WTC11 (cell line): Measurements from ENCODE around the gene UBE2M. TPM values are rescaled to one million over a fixed set of nuclear protein-coding genes. Genes with fewer than 3 reads are reported as not detected.

Experiments
- ATAC-seq: fragments of 200-7000 bp; cut with Tn5 transposase; 2 replicates; pipeline ENCODE4 v1.10.0; 2021; ENCODE audit warnings: mild to moderate bottlenecking, moderate library complexity
- CTCF ChIA-PET: fragments of 300-600 bp; sonication (Branson Sonifier 250); formaldehyde crosslinking; loops from one replicate; lab custom pipeline; 2021; ENCODE audit warnings: antibody characterized with exemption; lab: Charles Lee
- POLR2A ChIA-PET: fragments of 350-600 bp; sonication (Branson Sonifier 250); formaldehyde crosslinking; loops from one replicate; lab custom pipeline; 2021; ENCODE audit warnings: antibody characterized with exemption; lab: Charles Lee
- DNase-seq: peaks from one replicate; pipeline ENCODE4 v3.0.0; 2021; ENCODE audit warnings: low spot score
- H3K27ac Mint-ChIP-seq: 2 replicates; pipeline ENCODE4 v1.8.0; 2021; ENCODE audit warnings: mixed read lengths
- H3K27me3 Mint-ChIP-seq: 2 replicates; pipeline ENCODE4 v1.8.0; 2021; ENCODE audit warnings: low read depth, mild to moderate bottlenecking, moderate library complexity, mixed read lengths
- H3K36me3 Mint-ChIP-seq: 2 replicates; pipeline ENCODE4 v1.8.0; 2021; ENCODE audit warnings: mixed read lengths
- H3K4me1 Mint-ChIP-seq: 2 replicates; pipeline ENCODE4 v1.8.0; 2022; ENCODE audit warnings: mixed read lengths
- H3K4me3 Mint-ChIP-seq: 2 replicates; pipeline ENCODE4 v1.8.0; 2021; ENCODE audit warnings: mild to moderate bottlenecking, moderate library complexity, mixed read lengths
- H3K9me3 Mint-ChIP-seq: 2 replicates; pipeline ENCODE4 v1.8.0; 2021; ENCODE audit warnings: mixed read lengths
- ATF2 ChIP-seq: sonication (generic); formaldehyde crosslinking; IDR thresholded peaks from 2 replicates; pipeline ENCODE4 v1.8.1; 2022; ENCODE audit warnings: low read depth, missing genetic modification reagents, borderline replicate concordance
- CREB1 ChIP-seq: sonication (generic); formaldehyde crosslinking; IDR thresholded peaks from 2 replicates; pipeline ENCODE4 v1.8.0; 2023; ENCODE audit warnings: mild to moderate bottlenecking, missing genetic modification reagents
- FOXJ3 ChIP-seq: sonication (generic); formaldehyde crosslinking; IDR thresholded peaks from 2 replicates; pipeline ENCODE4 v1.9.0; 2021; ENCODE audit warnings: missing genetic modification reagents, mild to moderate bottlenecking, borderline replicate concordance
- FOXP1 ChIP-seq: sonication (generic); formaldehyde crosslinking; IDR thresholded peaks from 2 replicates; pipeline ENCODE4 v1.8.0; 2022; ENCODE audit warnings: missing genetic modification reagents, mild to moderate bottlenecking, moderate library complexity, borderline replicate concordance
- HMGA2 ChIP-seq: fragments of 250-450 bp; sonication (Bioruptor Pico); IDR thresholded peaks from 2 replicates; pipeline ENCODE4 v1.4.0; 2021; ENCODE audit warnings: mild to moderate bottlenecking, moderate library complexity
- HMGXB4 ChIP-seq: sonication (generic); formaldehyde crosslinking; IDR thresholded peaks from 2 replicates; pipeline ENCODE4 v1.8.1; 2023; ENCODE audit warnings: mild to moderate bottlenecking, moderate library complexity, missing genetic modification reagents
- MAX ChIP-seq: sonication (generic); formaldehyde crosslinking; IDR thresholded peaks from 2 replicates; pipeline ENCODE4 v1.8.0; 2022; ENCODE audit warnings: mild to moderate bottlenecking, missing genetic modification reagents
- NFATC4 ChIP-seq: fragments of 250-450 bp; sonication (Bioruptor Pico); IDR thresholded peaks from 2 replicates; pipeline ENCODE4 v1.9.0; 2021; ENCODE audit warnings: mild to moderate bottlenecking
- NFYB ChIP-seq: sonication (generic); formaldehyde crosslinking; conservative IDR thresholded peaks from 2 replicates; pipeline ENCODE4 v1.8.0; 2022; ENCODE audit warnings: low read depth, missing genetic modification reagents
- RORB ChIP-seq: fragments of 250-450 bp; sonication (Bioruptor Pico); IDR thresholded peaks from 2 replicates; pipeline ENCODE4 v1.9.0; 2021; ENCODE audit warnings: mild to moderate bottlenecking
- SMAD3 ChIP-seq: sonication (generic); formaldehyde crosslinking; IDR thresholded peaks from 2 replicates; pipeline ENCODE4 v1.8.0; 2022; ENCODE audit warnings: missing genetic modification reagents, mild to moderate bottlenecking, borderline replicate concordance
- SMAD4 ChIP-seq: sonication (generic); formaldehyde crosslinking; IDR thresholded peaks from 2 replicates; pipeline ENCODE4 v1.8.0; 2022; ENCODE audit warnings: mild to moderate bottlenecking, missing genetic modification reagents
- SOX15 ChIP-seq: fragments of 250-450 bp; sonication (Bioruptor Pico); IDR thresholded peaks from 2 replicates; pipeline ENCODE4 v1.9.0; 2021; ENCODE audit warnings: mild to moderate bottlenecking
- TCF7 ChIP-seq: sonication (generic); formaldehyde crosslinking; IDR thresholded peaks from 2 replicates; pipeline ENCODE4 v1.8.0; 2022; ENCODE audit warnings: mild to moderate bottlenecking, low read depth, missing genetic modification reagents, moderate library complexity
- ZMAT4 ChIP-seq: fragments of 250-450 bp; sonication (Bioruptor Pico); IDR thresholded peaks from 2 replicates; pipeline ENCODE4 v1.9.0; 2021; ENCODE audit warnings: mild to moderate bottlenecking
- ZNF138 ChIP-seq: sonication (generic); formaldehyde crosslinking; conservative IDR thresholded peaks from 2 replicates; pipeline ENCODE4 v1.8.1; 2022; ENCODE audit warnings: mild to moderate bottlenecking, moderate library complexity, missing genetic modification reagents
- ZNF232 ChIP-seq: sonication (generic); formaldehyde crosslinking; IDR thresholded peaks from 2 replicates; pipeline ENCODE4 v1.8.0; 2022; ENCODE audit warnings: mild to moderate bottlenecking, missing genetic modification reagents
- ZNF512 ChIP-seq: sonication (generic); formaldehyde crosslinking; IDR thresholded peaks from 2 replicates; pipeline ENCODE4 v1.8.1; 2022; ENCODE audit warnings: missing genetic modification reagents, borderline replicate concordance
- total RNA-seq: library from RNA; stranded (reverse); gene quantifications from 3 replicates; pipeline ENCODE4 v1.2.3, GENCODE V29; 2021
- TF ChIP-seq, protein P1 (sequence below): fragments of 250-450 bp; sonication (Bioruptor Pico); IDR thresholded peaks from 2 replicates; pipeline ENCODE4 v1.9.0; 2021; ENCODE audit warnings: mild to moderate bottlenecking, borderline replicate concordance
- TF ChIP-seq, protein P2 (sequence below): sonication (generic); formaldehyde crosslinking; IDR thresholded peaks from 2 replicates; pipeline ENCODE4 v1.8.1; 2023; ENCODE audit warnings: mild to moderate bottlenecking, missing genetic modification reagents, moderate library complexity

UBE2M gene
- total RNA-seq, 1 experiment from 2014 or later: 105 TPM

DNA sequence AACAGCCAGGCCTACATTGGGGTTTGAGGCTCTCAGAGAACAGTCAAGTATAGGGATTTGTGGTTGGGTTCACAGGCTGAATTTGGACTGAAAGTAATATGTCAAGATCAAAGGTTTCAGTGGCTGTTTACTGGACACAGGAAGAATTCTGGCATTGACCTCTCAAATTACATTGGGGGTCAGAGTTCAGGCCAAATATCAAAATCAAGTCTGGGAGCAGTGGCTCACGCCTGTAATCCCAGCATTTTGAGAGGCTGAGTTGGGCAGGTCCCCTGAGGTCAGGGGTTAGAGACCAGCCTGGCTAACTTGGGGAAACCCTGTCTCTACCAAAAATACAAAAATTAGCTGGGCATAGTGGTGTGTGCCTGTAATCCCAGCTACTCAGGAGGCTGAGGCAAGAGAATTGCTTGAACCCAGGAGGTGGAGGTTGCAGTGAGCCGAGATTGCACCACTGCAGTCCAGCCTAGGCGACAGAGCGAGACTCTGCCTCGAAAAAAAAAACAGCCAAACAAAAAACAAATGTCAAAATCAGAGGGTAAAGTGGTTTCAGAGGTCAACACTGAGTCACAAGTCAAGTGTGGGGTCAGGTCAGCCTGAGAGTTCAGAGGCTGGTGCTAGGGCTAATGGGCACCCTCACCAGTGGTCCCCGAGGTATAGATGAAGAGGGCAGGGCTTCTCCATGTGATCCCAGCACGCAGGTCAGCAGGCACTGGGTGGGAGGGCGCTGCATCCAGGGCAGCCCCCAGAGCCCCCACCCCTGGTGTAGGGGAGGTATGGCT is 48.1 kb downstream of the UBE2M start:
- TF ChIP-seq TCF7: no peak
- no peak for TF ChIP-seq NFYB
- TF ChIP-seq HMGXB4 (CRISPR knock-in tag): no peak
- TF ChIP-seq, protein P1, sequence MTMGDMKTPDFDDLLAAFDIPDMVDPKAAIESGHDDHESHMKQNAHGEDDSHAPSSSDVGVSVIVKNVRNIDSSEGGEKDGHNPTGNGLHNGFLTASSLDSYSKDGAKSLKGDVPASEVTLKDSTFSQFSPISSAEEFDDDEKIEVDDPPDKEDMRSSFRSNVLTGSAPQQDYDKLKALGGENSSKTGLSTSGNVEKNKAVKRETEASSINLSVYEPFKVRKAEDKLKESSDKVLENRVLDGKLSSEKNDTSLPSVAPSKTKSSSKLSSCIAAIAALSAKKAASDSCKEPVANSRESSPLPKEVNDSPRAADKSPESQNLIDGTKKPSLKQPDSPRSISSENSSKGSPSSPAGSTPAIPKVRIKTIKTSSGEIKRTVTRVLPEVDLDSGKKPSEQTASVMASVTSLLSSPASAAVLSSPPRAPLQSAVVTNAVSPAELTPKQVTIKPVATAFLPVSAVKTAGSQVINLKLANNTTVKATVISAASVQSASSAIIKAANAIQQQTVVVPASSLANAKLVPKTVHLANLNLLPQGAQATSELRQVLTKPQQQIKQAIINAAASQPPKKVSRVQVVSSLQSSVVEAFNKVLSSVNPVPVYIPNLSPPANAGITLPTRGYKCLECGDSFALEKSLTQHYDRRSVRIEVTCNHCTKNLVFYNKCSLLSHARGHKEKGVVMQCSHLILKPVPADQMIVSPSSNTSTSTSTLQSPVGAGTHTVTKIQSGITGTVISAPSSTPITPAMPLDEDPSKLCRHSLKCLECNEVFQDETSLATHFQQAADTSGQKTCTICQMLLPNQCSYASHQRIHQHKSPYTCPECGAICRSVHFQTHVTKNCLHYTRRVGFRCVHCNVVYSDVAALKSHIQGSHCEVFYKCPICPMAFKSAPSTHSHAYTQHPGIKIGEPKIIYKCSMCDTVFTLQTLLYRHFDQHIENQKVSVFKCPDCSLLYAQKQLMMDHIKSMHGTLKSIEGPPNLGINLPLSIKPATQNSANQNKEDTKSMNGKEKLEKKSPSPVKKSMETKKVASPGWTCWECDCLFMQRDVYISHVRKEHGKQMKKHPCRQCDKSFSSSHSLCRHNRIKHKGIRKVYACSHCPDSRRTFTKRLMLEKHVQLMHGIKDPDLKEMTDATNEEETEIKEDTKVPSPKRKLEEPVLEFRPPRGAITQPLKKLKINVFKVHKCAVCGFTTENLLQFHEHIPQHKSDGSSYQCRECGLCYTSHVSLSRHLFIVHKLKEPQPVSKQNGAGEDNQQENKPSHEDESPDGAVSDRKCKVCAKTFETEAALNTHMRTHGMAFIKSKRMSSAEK: no peak
- TF ChIP-seq, protein P2, sequence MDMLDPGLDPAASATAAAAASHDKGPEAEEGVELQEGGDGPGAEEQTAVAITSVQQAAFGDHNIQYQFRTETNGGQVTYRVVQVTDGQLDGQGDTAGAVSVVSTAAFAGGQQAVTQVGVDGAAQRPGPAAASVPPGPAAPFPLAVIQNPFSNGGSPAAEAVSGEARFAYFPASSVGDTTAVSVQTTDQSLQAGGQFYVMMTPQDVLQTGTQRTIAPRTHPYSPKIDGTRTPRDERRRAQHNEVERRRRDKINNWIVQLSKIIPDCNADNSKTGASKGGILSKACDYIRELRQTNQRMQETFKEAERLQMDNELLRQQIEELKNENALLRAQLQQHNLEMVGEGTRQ (CRISPR knock-in tag): no peak
- TF ChIP-seq NFATC4 (CRISPR knock-in tag): no peak
- no peak for TF ChIP-seq FOXJ3 (CRISPR knock-in tag)
- no peak for TF ChIP-seq RORB
- TF ChIP-seq SMAD3 (CRISPR knock-in tag): no peak
- TF ChIP-seq ZNF138 (CRISPR knock-in tag): no peak
- no peak for TF ChIP-seq FOXP1 (CRISPR knock-in tag)
- no peak for TF ChIP-seq ZNF512 (CRISPR knock-in tag)
- TF ChIP-seq SMAD4 (CRISPR knock-in tag): no peak
- TF ChIP-seq HMGA2 (CRISPR knock-in tag): no peak
- no peak for TF ChIP-seq ZNF232 (CRISPR knock-in tag)
- no peak for TF ChIP-seq ATF2 (CRISPR knock-in tag)
- no peak for TF ChIP-seq ZMAT4 (CRISPR knock-in tag)
- TF ChIP-seq MAX (CRISPR knock-in tag): no peak
- TF ChIP-seq SOX15 (CRISPR knock-in tag): no peak
- no peak for TF ChIP-seq CREB1
- ATAC-seq (no peak), DNase-seq (no peak)
- H3K27ac Mint-ChIP-seq: no peak overlapping the region
- ChIA-PET CTCF (no interaction called here), POLR2A (no interaction called here)
- H3K27me3 Mint-ChIP-seq: peaks cover 22% of the 10 kb centered on the region
- peaks cover 8% of the 10 kb centered on the region for H3K4me1 Mint-ChIP-seq
- H3K9me3 Mint-ChIP-seq: peaks cover 14% of the 10 kb centered on the region
- no peak overlapping the region for H3K4me3 Mint-ChIP-seq
- peaks cover 10% of the 10 kb centered on the region for H3K36me3 Mint-ChIP-seq
